H9 (cell line): ENCODE measurements around the gene TRAF7. TPM values are rescaled to one million over a fixed set of nuclear protein-coding genes. Genes with fewer than 3 reads are reported as not detected.

Experiments used
- DNase-seq: peaks from one replicate; pipeline ENCODE4 v3.0.0-alpha.2; 2017
- H2AFZ ChIP-seq: one replicate; pipeline ENCODE4 v1.6.1; 2013; ENCODE audit warnings: mild to moderate bottlenecking, low read length, control low read depth, moderate library complexity
- H2AK5ac ChIP-seq: 2 replicates; pipeline ENCODE4 v1.6.1; 2013; ENCODE audit warnings: low read length, control low read depth, mixed read lengths; ENCODE audit not compliant: insufficient read length
- H2BK120ac ChIP-seq: one replicate; pipeline ENCODE4 v1.6.1; 2013; ENCODE audit warnings: low read depth, mild to moderate bottlenecking, low read length, control low read depth, inconsistent platforms; ENCODE audit not compliant: poor library complexity, severe bottlenecking
- H2BK12ac ChIP-seq: 2 replicates; pipeline ENCODE4 v1.6.1; 2013; ENCODE audit warnings: low read length, control low read depth, mixed read lengths, low read depth; ENCODE audit not compliant: insufficient read length
- H2BK15ac ChIP-seq: 2 replicates; pipeline ENCODE4 v1.6.1; 2013; ENCODE audit warnings: low read depth, low read length, control low read depth
- H2BK20ac ChIP-seq: one replicate; pipeline ENCODE4 v1.6.1; 2013; ENCODE audit warnings: low read depth, mild to moderate bottlenecking, low read length, control low read depth, inconsistent platforms; ENCODE audit not compliant: poor library complexity, severe bottlenecking
- H2BK5ac ChIP-seq: 2 replicates; pipeline ENCODE4 v1.6.1; 2013; ENCODE audit warnings: low read length, control low read depth, mixed read lengths; ENCODE audit not compliant: insufficient read length
- H3K14ac ChIP-seq: 2 replicates; pipeline ENCODE4 v1.6.1; 2013; ENCODE audit warnings: low read length, control low read depth; ENCODE audit not compliant: insufficient read depth
- H3K18ac ChIP-seq: 2 replicates; pipeline ENCODE4 v1.6.1; 2013; ENCODE audit warnings: low read depth, mild to moderate bottlenecking, mixed read lengths, low read length, control low read depth; ENCODE audit not compliant: insufficient read length
- H3K23ac ChIP-seq: 2 replicates; pipeline ENCODE4 v1.6.1; 2013; ENCODE audit warnings: low read length, control low read depth, mixed read lengths, low read depth; ENCODE audit not compliant: insufficient read length
- H3K23me2 ChIP-seq: 2 replicates; pipeline ENCODE4 v1.6.1; 2013; ENCODE audit warnings: low read depth, mild to moderate bottlenecking, mixed read lengths, low read length, control low read depth; ENCODE audit not compliant: insufficient read length, poor library complexity, severe bottlenecking
- H3K27ac ChIP-seq: 2 replicates; pipeline ENCODE4 v1.5.1; 2013; ENCODE audit warnings: low read length, control low read depth, mixed read lengths, low read depth; ENCODE audit not compliant: insufficient read length
- H3K27me3 ChIP-seq: 2 replicates; pipeline ENCODE4 v1.6.1; 2013; ENCODE audit warnings: low read length, control low read depth, inconsistent platforms; ENCODE audit not compliant: insufficient read depth
- H3K4ac ChIP-seq: 2 replicates; pipeline ENCODE4 v1.6.1; 2013; ENCODE audit warnings: low read depth, mild to moderate bottlenecking, control low read depth, inconsistent platforms, low read length, moderate library complexity
- H3K4me1 ChIP-seq: 2 replicates; pipeline ENCODE4 v1.6.1; 2013; ENCODE audit warnings: low read length, control low read depth, inconsistent platforms; ENCODE audit not compliant: insufficient read depth
- H3K4me2 ChIP-seq: 2 replicates; pipeline ENCODE4 v1.6.1; 2013; ENCODE audit warnings: low read length, control low read depth, mixed read lengths; ENCODE audit not compliant: insufficient read length, insufficient read depth
- H3K56ac ChIP-seq: 2 replicates; pipeline ENCODE4 v1.6.1; 2013; ENCODE audit warnings: low read depth, mild to moderate bottlenecking, mixed read lengths, low read length, control low read depth; ENCODE audit not compliant: insufficient read length
- H3K79me1 ChIP-seq: 2 replicates; pipeline ENCODE4 v1.6.1; 2013; ENCODE audit warnings: low read depth, mild to moderate bottlenecking, moderate library complexity, low read length, control low read depth, inconsistent platforms; ENCODE audit not compliant: insufficient read depth, poor library complexity, severe bottlenecking
- H3K79me2 ChIP-seq: 2 replicates; pipeline ENCODE4 v1.6.1; 2013; ENCODE audit warnings: low read length, control low read depth, inconsistent platforms; ENCODE audit not compliant: insufficient read depth
- H3K9ac ChIP-seq: 2 replicates; pipeline ENCODE4 v1.6.1; 2013; ENCODE audit warnings: low read length, control low read depth, mixed read lengths; ENCODE audit not compliant: insufficient read length; ENCODE audit errors: extremely low read depth
- H3K9me3 ChIP-seq: one replicate; pipeline ENCODE4 v1.6.1; 2013; ENCODE audit warnings: low read depth, low read length, inconsistent platforms; ENCODE audit not compliant: control insufficient read depth
- H3T11ph ChIP-seq: one replicate; pipeline ENCODE4 v1.6.1; 2013; ENCODE audit warnings: mild to moderate bottlenecking, low read length, control low read depth, inconsistent platforms
- H4K20me1 ChIP-seq: one replicate; pipeline ENCODE4 v1.6.1; 2013; ENCODE audit not compliant: control insufficient read depth, insufficient read length, insufficient read depth
- H4K5ac ChIP-seq: 2 replicates; pipeline ENCODE4 v1.6.1; 2013; ENCODE audit warnings: low read depth, mild to moderate bottlenecking, mixed read lengths, low read length, control low read depth; ENCODE audit not compliant: insufficient read length
- H4K8ac ChIP-seq: replicated peaks from 2 replicates; pipeline ENCODE4 v1.6.1; 2013; ENCODE audit warnings: low read length, control low read depth, mixed read lengths, low read depth; ENCODE audit not compliant: insufficient read length
- H4K91ac ChIP-seq: 2 replicates; pipeline ENCODE4 v1.6.1; 2013; ENCODE audit warnings: low read depth, mild to moderate bottlenecking, moderate library complexity, mixed read lengths, low read length, control low read depth; ENCODE audit not compliant: insufficient read length
- H3K27ac Mint-ChIP-seq, 3 experiments: 2 replicates in 2 of 3; 3 replicates in 1 of 3; pipeline ENCODE4 v1.8.0; 2020 to 2021; ENCODE audit warnings: mixed read lengths in 3 of 3, mild to moderate bottlenecking in 1 of 3, moderate library complexity in 1 of 3
- H3K27me3 Mint-ChIP-seq: 2 replicates; pipeline ENCODE4 v1.8.0; 2021; ENCODE audit warnings: low read depth, mild to moderate bottlenecking, moderate library complexity, mixed read lengths
- H3K36me3 Mint-ChIP-seq, 3 experiments: 2 replicates in 2 of 3; 3 replicates in 1 of 3; pipeline ENCODE4 v1.8.0; 2020 to 2021; ENCODE audit warnings: low read depth in 3 of 3, mixed read lengths in 3 of 3; ENCODE audit not compliant: insufficient read depth in 1 of 3
- H3K4me1 Mint-ChIP-seq, 2 experiments: 2 replicates each; pipeline ENCODE4 v1.8.0; 2020; ENCODE audit warnings: mixed read lengths in 2 of 2
- H3K4me3 Mint-ChIP-seq, 2 experiments: 2 replicates in 1 of 2; 3 replicates in 1 of 2; pipeline ENCODE4 v1.8.0; 2020 to 2021; ENCODE audit warnings: mild to moderate bottlenecking in 2 of 2, mixed read lengths in 2 of 2, moderate library complexity in 1 of 2
- H3K9me3 Mint-ChIP-seq, 2 experiments: 2 replicates in 1 of 2; 3 replicates in 1 of 2; pipeline ENCODE4 v1.8.0; 2020; ENCODE audit warnings: mild to moderate bottlenecking in 2 of 2, mixed read lengths in 2 of 2, moderate library complexity in 1 of 2
- WGBS: extraction: QIAGEN DNeasy Blood & Tissue Kit; methylation state at CpG from one replicate; pipeline ENCODE4 v1.1.7; 2013; ENCODE audit warnings: missing lambda C conversion rate, low lambda C conversion rate, mixed read lengths; ENCODE audit not compliant: insufficient read length; ENCODE audit errors: extremely low coverage; 5-methylcytosine and 5-hydroxymethylcytosine counted together
- total RNA-seq: library from RNA; stranded (reverse); gene quantifications from 2 replicates; pipeline ENCODE4 v1.2.1, GENCODE V29; 2021
- TF ChIP-seq, protein P1 (sequence below): fragments of 200-600 bp; sonication (generic); conservative IDR thresholded peaks from 3 replicates; pipeline ENCODE4 v1.8.0; 2021; ENCODE audit warnings: antibody characterized with exemption, mild to moderate bottlenecking

TRAF7 gene
- total RNA-seq, 1 experiment from 2014 or later, result 108 TPM

DNA sequence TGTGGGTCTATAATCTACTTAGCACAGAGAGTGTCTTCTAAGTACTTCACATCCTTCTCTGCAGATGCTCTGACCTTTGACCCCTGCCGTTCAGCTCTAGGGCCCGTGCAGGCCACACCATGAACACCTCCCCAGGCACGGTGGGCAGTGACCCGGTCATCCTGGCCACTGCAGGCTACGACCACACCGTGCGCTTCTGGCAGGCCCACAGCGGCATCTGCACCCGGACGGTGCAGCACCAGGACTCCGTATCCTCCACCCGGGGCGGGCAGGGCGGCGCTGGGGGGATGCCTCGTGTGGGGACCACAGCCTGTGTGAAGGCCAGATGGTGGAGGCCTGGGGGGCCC is 50.4 kb downstream of the TRAF7 start:
- Mint-ChIP-seq H3K4me1 (peaks cover 6 to 9% of the 10 kb centered on the region in 2 experiments), H3K36me3 (peaks cover 7 to 30% (median 28%) of the 10 kb centered on the region in 3 experiments; a peak in 6 of 7 replicates), H3K27me3 (peaks cover 25% of the 10 kb centered on the region), H3K4me3 (peak overlapping the region; percentile 76 to 84), H3K27ac (no peak overlapping the region), H3K9me3 (peaks cover 0 to 9% of the 10 kb centered on the region in 2 experiments; a peak in 1 of 5 replicates)
- Histone ChIP-seq H3K9ac (peak overlapping the region; percentile 65), H3K27ac (no peak overlapping the region), H3K56ac (no peak overlapping the region), H3K4ac (no peak overlapping the region), H4K8ac (no peak overlapping the region), H3K9me3 (no peaks in the 10 kb centered on the region), H3K4me2 (peak overlapping the region; percentile 80), H4K91ac (no peak overlapping the region), H3K27me3 (no peaks in the 10 kb centered on the region), H3K14ac (no peak overlapping the region), H3T11ph (no peak overlapping the region), H2BK12ac (no peak overlapping the region), H3K23ac (no peak overlapping the region), H2AFZ (no peak overlapping the region), H2BK5ac (no peak overlapping the region), H2AK5ac (no peak overlapping the region), H3K23me2 (peaks cover 12% of the 10 kb centered on the region), H3K4me1 (no peaks in the 10 kb centered on the region; the same call in 1 of the 2 replicates), H3K18ac (no peak overlapping the region), H4K20me1 (no peaks in the 10 kb centered on the region), H2BK15ac (no peak overlapping the region), H2BK120ac (no peak overlapping the region), H4K5ac (no peak overlapping the region), H3K79me1 (no peaks in the 10 kb centered on the region), H2BK20ac (no peak overlapping the region), H3K79me2 (no peaks in the 10 kb centered on the region)
- DNase-seq, result no peak
- no CpG with 5 or more reads among the region's 16 CpGs for WGBS
- TF ChIP-seq, protein P1, sequence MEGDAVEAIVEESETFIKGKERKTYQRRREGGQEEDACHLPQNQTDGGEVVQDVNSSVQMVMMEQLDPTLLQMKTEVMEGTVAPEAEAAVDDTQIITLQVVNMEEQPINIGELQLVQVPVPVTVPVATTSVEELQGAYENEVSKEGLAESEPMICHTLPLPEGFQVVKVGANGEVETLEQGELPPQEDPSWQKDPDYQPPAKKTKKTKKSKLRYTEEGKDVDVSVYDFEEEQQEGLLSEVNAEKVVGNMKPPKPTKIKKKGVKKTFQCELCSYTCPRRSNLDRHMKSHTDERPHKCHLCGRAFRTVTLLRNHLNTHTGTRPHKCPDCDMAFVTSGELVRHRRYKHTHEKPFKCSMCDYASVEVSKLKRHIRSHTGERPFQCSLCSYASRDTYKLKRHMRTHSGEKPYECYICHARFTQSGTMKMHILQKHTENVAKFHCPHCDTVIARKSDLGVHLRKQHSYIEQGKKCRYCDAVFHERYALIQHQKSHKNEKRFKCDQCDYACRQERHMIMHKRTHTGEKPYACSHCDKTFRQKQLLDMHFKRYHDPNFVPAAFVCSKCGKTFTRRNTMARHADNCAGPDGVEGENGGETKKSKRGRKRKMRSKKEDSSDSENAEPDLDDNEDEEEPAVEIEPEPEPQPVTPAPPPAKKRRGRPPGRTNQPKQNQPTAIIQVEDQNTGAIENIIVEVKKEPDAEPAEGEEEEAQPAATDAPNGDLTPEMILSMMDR, result 0 out of 3 replicates have a peak, but pooled peaks have one; percentile 3
